Measurements from ENCODE around the gene CYLD.

GRCh38 chr16:50809561-50809960, 67.7 kb downstream of the CYLD start:
- no peak for TF ChIP-seq E2F8 (IDR thresholded peaks at IDR 0.05; ENCODE audit: low read depth, partially characterized antibody)
- no peak for TF ChIP-seq RCOR1 (conservative IDR thresholded peaks at IDR 0.05; ENCODE audit: low read depth, low read length)
